ENCODE data around the gene GBE1. TPM values are rescaled to one million over a fixed set of nuclear protein-coding genes. Genes with fewer than 3 reads are reported as not detected.

GBE1 gene
- polyA plus RNA-seq, 3 donors, result 7.7 to 21.7 (median 19.1) TPM

GRCh38 chr3:81743096-81744025, 18.1 kb downstream of the GBE1 start:
- Histone ChIP-seq H4K20me1 (ENCODE audit: insufficient read depth, low read length) (no peaks in the 10 kb centered on the region), H3K79me2 (ENCODE audit: insufficient read depth, low read length) (peaks cover 4% of the 10 kb centered on the region), H3K4me1 (ENCODE audit: control insufficient read depth in 1 of 2, insufficient read depth in 2 of 2, low read length in 2 of 2) (peaks cover 12 to 19% of the 10 kb centered on the region in 2 donors), H3K27ac (ENCODE audit: low read depth in 1 of 2, low read length in 2 of 2) (peak overlapping the region in 1 of 2 donors; percentile 14), H3K9me3 (replicated peaks in 1 of 2; ENCODE audit: control insufficient read depth in 1 of 2, insufficient read depth in 1 of 2, low read length in 2 of 2) (no peaks in the 10 kb centered on the region), H3K4me2 (replicated peaks; ENCODE audit: extremely low read depth, low read length, poor library complexity, severe bottlenecking) (no peak overlapping the region), H2AFZ (ENCODE audit: insufficient read depth, low read depth, low read length, poor library complexity, severe bottlenecking) (no peak overlapping the region), H3K9ac (ENCODE audit: insufficient read depth, low read length, poor library complexity, severe bottlenecking) (no peak overlapping the region), H3K27me3 (ENCODE audit: control insufficient read depth in 2 of 2, insufficient read depth in 2 of 2, low read length in 2 of 2) (no peaks in the 10 kb centered on the region), H3K4me3 (replicated peaks in 1 of 3; ENCODE audit: low read depth in 2 of 3, low read length in 3 of 3) (no peak overlapping the region), H3K36me3 (replicated peaks in 1 of 2; ENCODE audit: control insufficient read depth in 1 of 2, insufficient read depth in 2 of 2, low read length in 2 of 2) (peaks cover 0 to 6% of the 10 kb centered on the region in 2 donors)
- intact Hi-C loops (cut with micrococcal nuclease), result no loop called here
- peaks cover 0 to 1% (median 0%) of the 10 kb centered on the region in 3 donors for H3K27me3 Mint-ChIP-seq (ENCODE audit: low read depth in 3 of 3)
- peaks cover 19% of the 10 kb centered on the region for H3K4me1 Mint-ChIP-seq
- peaks cover 10 to 13% of the 10 kb centered on the region in 2 donors for H3K36me3 Mint-ChIP-seq
- 42% methylated on average over 2 of the region's 5 CpGs for WGBS (ENCODE audit: insufficient coverage)
- peaks cover 0 to 3% (median 2%) of the 10 kb centered on the region in 7 donors for H3K9me3 Mint-ChIP-seq
- H3K4me3 Mint-ChIP-seq, result no peak overlapping the region
- peak overlapping the region in 2 of 7 donors; percentile 42 to 43 for H3K27ac Mint-ChIP-seq
- no peak for TF ChIP-seq CTCF (IDR thresholded peaks at IDR 0.05)
- DNase-seq, result peak; percentile 28 to 51 (median 46)

DNA sequence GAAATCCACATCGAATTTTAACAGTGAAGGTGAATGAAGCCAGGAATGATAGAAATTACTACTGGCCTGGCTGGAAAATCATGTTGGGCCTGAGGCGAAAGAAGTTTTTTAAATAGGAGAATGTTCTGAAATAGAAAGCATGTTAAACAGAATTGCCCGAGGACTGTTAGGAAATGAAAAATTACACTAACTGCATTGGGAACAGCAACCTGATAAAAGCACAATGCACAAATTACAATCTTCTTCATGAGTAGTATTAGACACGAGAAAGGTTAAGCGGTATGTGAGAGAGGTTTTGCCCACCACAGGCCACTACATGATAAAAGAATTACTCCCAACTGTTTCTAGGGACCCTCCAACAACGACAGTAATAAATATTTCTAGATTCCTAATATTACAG, 18.9 kb downstream of the GBE1 start:
- no peak overlapping the region for H3K27ac Mint-ChIP-seq
- Histone ChIP-seq H3K9ac (ENCODE audit: insufficient read depth, low read length, poor library complexity, severe bottlenecking) (no peak overlapping the region), H3K9me3 (replicated peaks in 1 of 2; ENCODE audit: control insufficient read depth in 1 of 2, insufficient read depth in 1 of 2, low read length in 2 of 2) (no peaks in the 10 kb centered on the region), H3K27ac (ENCODE audit: low read depth in 1 of 2, low read length in 2 of 2) (no peak overlapping the region), H3K4me2 (replicated peaks; ENCODE audit: extremely low read depth, low read length, poor library complexity, severe bottlenecking) (no peak overlapping the region), H3K4me3 (replicated peaks in 1 of 3; ENCODE audit: low read depth in 2 of 3, low read length in 3 of 3) (no peak overlapping the region), H3K36me3 (replicated peaks in 1 of 2; ENCODE audit: control insufficient read depth in 1 of 2, insufficient read depth in 2 of 2, low read length in 2 of 2) (peaks cover 0 to 6% of the 10 kb centered on the region in 2 donors), H3K4me1 (ENCODE audit: control insufficient read depth in 1 of 2, insufficient read depth in 2 of 2, low read length in 2 of 2) (peaks cover 12 to 19% of the 10 kb centered on the region in 2 donors), H4K20me1 (ENCODE audit: insufficient read depth, low read length) (no peaks in the 10 kb centered on the region), H2AFZ (ENCODE audit: insufficient read depth, low read depth, low read length, poor library complexity, severe bottlenecking) (no peak overlapping the region), H3K27me3 (ENCODE audit: control insufficient read depth in 2 of 2, insufficient read depth in 2 of 2, low read length in 2 of 2) (no peaks in the 10 kb centered on the region), H3K79me2 (ENCODE audit: insufficient read depth, low read length) (peaks cover 4% of the 10 kb centered on the region)
- H3K4me1 Mint-ChIP-seq, result peaks cover 19% of the 10 kb centered on the region
- peaks cover 0 to 1% (median 0%) of the 10 kb centered on the region in 3 donors for H3K27me3 Mint-ChIP-seq (ENCODE audit: low read depth in 3 of 3)
- WGBS (ENCODE audit: insufficient coverage), result 100% methylated on average over 1 of the region's 6 CpGs
- no peak overlapping the region for H3K4me3 Mint-ChIP-seq
- no peak for DNase-seq
- intact Hi-C loops (cut with micrococcal nuclease), result no loop called here
- H3K36me3 Mint-ChIP-seq, result peaks cover 8 to 9% of the 10 kb centered on the region in 2 donors
- no peak for TF ChIP-seq CTCF (IDR thresholded peaks at IDR 0.05)
- peaks cover 0 to 2% (median 0%) of the 10 kb centered on the region in 7 donors for H3K9me3 Mint-ChIP-seq

Measured in CD14-positive monocyte (primary cell).